Breast epithelium (tissue), 3 donors: ENCODE results near the gene NOL3.

ENCODE experiments used
- POLR2A ChIP-seq: fragments of 450-650 bp; IDR thresholded peaks from one replicate; pipeline ENCODE4 v1.6.1; 2016; ENCODE audit warnings: antibody characterized with exemption, mild to moderate bottlenecking, moderate library complexity
- POLR2AphosphoS5 ChIP-seq, 3 donors: sonication (generic); formaldehyde crosslinking; IDR thresholded peaks; one replicate each; pipeline ENCODE4 v1.6.1; 2017; ENCODE audit warnings: antibody characterized with exemption in 3 of 3
- TF ChIP-seq, protein P1 (sequence below), 3 donors: fragments of 450-650 bp; IDR thresholded peaks; one replicate each; pipeline ENCODE4 v1.5.1; 2016 to 2017; ENCODE audit warnings: antibody characterized with exemption in 3 of 3, mild to moderate bottlenecking in 3 of 3, moderate library complexity in 3 of 3

DNA sequence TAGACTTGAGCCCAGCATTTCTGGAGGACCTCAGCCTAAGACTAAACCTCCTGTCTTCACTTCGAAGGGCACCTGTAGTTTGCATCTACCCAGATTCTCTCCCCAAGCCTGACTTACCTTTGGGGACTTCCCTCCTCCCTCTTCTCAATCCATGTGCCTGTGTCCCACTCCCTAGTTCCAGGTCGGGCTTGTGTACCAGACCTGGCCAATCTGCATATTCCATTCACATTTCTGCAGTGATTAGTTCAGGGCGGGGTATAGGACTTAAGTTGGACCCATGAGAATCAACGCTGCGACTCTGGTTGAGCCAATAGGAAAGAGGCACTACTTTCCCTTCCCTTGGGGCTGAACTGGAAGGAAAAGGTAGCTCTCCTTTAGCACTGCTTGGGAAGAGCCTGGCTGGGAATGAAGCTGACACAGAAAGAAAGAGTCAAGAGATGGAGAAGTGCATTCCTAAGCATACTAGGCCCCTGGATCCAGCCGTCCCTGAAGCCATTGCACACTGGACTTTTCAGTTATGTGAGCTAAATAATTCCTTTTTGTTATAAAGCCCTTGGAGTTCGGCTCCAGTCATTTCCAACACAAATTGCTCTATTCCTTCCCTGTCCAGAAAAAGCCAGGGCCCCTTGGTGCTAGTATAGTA, 13.1 kb upstream of the NOL3 start:
- TF ChIP-seq, protein P1, sequence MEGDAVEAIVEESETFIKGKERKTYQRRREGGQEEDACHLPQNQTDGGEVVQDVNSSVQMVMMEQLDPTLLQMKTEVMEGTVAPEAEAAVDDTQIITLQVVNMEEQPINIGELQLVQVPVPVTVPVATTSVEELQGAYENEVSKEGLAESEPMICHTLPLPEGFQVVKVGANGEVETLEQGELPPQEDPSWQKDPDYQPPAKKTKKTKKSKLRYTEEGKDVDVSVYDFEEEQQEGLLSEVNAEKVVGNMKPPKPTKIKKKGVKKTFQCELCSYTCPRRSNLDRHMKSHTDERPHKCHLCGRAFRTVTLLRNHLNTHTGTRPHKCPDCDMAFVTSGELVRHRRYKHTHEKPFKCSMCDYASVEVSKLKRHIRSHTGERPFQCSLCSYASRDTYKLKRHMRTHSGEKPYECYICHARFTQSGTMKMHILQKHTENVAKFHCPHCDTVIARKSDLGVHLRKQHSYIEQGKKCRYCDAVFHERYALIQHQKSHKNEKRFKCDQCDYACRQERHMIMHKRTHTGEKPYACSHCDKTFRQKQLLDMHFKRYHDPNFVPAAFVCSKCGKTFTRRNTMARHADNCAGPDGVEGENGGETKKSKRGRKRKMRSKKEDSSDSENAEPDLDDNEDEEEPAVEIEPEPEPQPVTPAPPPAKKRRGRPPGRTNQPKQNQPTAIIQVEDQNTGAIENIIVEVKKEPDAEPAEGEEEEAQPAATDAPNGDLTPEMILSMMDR (IDR thresholded peaks at IDR 0.05) = no peak
- TF ChIP-seq POLR2AphosphoS5 (IDR thresholded peaks at IDR 0.05) = no peak
- no peak for TF ChIP-seq POLR2A
